NCI-H748 treated with DMSO at 0.1 percent for 48 hours (cell line): Measurements from ENCODE around the gene GSC2.

Experiments
- DNase-seq: peaks from one replicate; lab custom pipeline; 2025; lab: John Stamatoyannopoulos, UW

Gene GSC2

DNA sequence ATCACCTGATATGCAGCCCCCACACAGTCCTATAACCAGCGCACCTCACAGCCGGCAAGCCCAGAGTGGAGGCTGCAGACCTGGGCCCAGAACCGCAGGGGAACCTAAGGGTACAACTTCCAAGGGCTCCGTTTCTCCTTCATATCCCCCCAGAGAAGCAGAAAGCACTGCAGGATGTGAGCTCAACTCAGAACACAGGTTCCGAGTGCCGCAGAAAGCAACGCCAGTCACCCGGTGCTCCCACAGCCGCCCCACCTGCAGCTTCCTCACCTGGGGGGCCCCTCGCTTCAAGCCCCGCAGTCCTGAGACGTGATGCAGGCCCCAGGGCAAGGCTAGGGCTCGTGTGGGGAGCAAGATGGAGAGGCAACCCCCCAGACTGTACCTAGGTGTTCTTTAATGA lies 16.5 kb downstream of the GSC2 start:
- DNase-seq, result no peak

DNA sequence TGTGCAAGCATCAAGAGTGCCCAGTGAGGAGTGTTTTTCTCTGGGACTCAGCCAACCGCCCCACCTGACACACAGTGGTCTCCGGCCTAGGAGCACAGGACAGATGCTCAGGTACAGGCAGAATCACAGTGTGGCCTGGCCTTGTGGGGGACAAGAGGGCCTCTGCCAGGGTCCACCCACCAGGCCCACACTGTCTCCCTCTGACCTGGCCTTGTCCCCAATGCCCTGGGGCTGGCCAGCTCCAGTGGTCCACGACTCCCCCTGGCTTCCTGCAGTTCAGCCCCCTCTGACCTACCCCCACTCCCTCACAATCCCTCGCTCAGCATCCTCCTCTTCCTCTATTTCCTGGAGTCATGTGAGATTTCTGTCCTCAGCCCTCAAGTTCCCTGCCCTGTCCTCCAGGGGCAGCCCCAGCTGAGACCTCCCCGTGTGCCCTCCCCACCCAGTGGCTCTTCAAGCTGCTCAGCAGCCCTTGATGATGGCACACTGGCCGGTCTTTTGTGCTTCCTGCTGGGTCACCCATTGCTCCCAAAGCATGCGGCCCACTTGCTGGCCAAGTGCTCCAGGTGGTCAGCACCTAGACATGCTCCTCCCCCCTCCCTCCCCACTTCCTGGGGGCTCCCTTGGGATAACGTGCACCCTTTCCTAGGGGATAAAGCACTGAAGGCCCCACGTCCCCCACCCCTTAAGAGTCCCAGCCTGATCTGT lies 17.2 kb downstream of the GSC2 start:
- DNase-seq, result no peak

DNA sequence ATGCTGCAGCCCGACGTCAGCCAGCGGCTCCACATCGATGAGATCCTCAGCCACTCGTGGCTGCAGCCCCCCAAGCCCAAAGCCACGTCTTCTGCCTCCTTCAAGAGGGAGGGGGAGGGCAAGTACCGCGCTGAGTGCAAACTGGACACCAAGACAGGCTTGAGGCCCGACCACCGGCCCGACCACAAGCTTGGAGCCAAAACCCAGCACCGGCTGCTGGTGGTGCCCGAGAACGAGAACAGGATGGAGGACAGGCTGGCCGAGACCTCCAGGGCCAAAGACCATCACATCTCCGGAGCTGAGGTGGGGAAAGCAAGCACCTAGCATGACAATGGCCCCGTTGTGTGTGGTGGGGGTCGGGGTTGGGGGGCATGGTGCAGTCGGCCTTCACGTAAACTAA lies 17.9 kb downstream of the GSC2 start:
- no peak for DNase-seq

DNA sequence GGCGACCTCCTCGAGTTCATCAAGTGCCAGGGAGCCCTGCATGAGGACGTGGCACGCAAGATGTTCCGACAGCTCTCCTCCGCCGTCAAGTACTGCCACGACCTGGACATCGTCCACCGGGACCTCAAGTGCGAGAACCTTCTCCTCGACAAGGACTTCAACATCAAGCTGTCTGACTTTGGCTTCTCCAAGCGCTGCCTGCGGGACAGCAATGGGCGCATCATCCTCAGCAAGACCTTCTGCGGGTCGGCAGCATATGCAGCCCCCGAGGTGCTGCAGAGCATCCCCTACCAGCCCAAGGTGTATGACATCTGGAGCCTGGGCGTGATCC lies 18.4 kb downstream of the GSC2 start:
- DNase-seq, result no peak

DNA sequence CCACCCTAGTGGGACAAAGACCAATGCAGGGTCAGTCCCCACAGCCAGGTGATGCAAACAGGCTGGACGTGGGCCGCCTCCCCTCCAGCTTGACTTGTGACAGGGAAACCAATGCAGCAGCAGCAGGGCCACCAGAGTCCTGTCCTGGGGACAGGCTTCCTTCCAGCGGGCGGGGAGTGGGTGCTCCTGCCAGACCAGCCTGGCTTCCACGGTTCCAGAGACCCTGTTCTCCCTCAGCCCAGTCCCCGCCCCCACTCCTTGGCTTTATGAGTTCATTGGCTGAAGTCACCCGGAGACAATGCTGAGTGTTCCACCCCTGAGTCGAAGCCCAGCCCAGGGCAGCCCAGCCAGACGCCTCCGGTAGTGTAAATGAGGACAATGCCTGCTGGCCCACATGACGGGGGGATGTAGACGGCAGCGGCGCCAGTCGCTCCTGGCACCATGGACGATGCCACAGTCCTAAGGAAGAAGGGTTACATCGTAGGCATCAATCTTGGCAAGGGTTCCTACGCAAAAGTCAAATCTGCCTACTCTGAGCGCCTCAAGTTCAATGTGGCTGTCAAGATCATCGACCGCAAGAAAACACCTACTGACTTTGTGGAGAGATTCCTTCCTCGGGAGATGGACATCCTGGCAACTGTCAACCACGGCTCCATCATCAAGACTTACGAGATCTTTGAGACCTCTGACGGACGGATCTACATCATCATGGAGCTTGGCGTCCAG lies 19.0 kb downstream of the GSC2 start, which contains the start of gene TSSK2:
TSSK2 (plus strand) TSS at position 350 of the 726 bp plus-strand sequence; CDS start at position 442, 92 bp downstream.
- DNase-seq, result no peak

DNA sequence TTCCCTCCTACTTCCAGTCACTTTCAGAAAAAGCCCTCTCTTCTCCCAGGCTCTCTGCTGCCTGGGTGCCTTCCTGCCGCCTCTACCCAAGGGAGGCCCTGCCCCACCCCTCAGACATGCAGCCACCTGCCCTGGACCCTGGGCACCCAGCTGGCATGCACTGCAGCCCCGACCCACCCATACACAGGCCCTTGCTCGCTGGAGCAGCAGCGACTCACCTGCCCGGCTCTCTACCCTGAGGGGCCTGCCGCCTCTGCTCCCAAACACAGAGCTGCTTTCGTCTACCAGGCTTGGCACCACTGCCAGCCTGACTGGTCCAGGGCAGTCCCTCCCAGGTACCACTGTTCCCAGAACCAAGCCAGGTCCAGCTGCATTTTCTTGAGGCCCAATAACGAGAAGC lies 20.2 kb downstream of the GSC2 start:
- no peak for DNase-seq

DNA sequence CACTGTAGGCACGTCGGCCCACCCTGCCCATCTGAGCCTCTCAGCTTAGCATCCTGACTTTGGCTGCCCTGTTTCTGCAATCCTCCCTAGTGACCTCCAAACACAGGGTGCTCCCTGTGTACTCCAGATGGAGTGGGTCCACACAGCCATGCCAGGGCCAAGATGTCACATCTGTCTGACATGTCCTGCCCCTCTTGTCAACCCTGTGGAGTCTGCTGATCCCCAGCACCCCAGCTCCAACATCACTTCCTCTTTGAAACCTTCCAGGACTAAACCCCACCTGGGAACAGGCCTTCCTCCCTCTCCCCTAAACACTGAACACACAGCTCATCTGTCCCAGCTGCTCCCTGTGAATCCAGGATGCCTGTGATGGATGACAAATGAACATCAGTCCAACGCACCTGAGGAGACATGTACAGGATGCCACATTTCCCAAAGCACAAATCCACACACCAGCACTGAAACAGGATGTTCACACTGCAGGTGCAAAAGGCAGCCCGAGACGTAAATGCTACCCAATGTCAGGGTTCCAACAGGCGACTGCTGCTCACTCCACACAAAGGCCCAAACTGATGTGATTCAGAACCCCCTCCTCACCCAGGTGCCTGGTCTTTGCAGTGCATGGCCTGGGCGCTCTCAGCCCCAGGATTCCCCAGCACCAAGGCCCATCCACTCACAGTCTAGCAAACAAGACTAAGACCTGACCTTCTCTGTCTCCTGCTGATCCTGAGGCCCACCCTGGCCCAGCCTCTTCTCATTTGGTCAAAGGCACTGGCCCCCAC lies 21.0 kb downstream of the GSC2 start:
- no peak for DNase-seq

DNA sequence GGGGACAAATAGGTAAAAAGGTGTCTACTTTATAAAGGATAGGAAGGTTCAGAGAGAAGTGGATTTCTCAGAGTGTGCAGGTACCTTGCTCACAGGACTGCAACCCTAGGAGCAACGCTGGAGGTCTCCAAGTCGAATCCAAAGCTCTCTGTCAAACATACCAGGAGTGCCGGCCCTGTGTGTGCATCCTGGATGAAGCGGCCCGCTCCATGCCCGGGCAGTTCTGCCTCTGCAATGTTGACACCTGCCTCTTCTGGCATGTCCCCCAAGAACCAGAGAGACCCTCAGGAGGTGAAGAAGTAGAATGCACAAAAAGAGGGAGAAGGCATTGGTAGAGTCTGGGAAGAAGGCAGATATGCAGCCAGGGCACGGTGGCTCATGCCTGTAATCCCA lies 22.1 kb downstream of the GSC2 start:
- no peak for DNase-seq

DNA sequence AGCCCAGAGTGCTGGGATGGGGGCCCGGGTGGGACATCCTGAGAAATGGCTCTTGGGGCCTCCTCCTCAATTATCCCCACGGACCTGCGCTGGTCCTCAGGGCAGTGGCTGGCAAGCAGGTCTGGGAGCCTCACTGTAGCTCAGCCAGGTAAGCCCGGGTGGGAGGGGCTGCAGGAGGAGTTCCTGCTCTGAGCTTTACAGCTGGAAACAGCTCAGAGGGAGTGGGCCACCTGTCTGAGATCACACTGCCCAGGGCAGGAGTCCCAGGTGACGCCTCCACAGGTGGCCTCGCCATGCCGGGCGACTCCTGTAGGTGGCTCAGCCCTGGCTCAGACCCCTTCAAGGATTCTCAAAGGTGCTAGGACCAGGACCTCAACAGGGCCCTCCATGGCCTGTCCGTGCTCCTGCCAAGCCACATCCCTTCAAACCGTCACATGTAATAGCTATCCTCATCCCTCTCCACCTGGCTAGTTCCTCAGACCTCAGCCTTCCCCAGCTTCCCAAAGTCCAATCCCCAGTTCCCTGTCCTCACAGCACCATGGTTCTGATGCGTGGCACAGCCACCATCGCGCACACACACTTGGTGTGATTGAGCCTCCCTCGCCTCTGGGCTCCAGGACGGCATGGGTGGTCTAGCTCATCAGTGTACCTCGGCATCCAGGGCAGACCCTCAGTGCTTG lies 22.6 kb downstream of the GSC2 start:
- no peak for DNase-seq

DNA sequence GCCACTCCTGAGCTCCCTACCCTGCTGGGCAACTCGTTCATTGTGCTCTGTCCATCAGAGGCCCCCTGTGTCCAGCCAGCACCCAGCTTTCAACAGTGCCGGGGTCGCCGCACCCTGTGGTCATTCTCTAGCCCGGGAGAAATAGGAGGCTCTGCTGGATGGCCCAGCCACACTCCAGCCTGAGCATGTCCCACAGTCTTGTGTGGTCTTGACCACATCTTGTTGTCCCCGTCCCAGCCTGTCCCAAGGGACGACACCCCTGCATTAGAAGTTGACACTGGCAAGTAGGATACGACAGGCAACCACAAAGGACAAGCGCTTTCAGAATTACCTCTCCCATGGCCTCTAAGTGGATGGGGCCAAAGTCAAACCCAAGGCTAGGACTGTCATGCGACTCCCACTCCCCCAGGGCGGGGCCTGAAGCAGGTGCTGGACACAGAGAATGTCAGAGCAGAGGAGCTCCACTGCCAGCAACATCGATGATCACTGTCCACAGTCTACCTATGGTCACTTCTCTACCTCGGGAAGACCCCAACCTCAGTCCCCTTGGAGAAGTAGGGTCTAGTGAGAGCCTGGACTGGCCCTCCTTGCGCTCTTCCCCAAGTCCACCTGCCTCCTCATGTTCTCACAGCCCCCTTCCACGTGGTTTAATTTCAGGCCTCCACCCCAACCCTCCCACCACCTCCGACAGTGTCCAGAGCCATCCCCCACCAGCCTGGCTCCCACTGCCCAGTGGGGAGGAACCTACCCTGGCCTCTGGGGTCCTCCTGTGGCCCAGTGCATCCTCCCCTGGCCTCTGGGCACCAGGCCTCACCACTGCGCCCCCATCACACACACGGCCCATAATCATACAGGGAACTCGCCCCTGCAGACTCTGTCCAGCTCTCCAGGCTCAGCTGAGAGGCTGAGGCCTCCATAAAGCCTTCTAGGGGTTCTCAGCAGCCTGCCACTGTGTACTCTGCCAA lies 23.5 kb downstream of the GSC2 start:
- DNase-seq, result no peak

DNA sequence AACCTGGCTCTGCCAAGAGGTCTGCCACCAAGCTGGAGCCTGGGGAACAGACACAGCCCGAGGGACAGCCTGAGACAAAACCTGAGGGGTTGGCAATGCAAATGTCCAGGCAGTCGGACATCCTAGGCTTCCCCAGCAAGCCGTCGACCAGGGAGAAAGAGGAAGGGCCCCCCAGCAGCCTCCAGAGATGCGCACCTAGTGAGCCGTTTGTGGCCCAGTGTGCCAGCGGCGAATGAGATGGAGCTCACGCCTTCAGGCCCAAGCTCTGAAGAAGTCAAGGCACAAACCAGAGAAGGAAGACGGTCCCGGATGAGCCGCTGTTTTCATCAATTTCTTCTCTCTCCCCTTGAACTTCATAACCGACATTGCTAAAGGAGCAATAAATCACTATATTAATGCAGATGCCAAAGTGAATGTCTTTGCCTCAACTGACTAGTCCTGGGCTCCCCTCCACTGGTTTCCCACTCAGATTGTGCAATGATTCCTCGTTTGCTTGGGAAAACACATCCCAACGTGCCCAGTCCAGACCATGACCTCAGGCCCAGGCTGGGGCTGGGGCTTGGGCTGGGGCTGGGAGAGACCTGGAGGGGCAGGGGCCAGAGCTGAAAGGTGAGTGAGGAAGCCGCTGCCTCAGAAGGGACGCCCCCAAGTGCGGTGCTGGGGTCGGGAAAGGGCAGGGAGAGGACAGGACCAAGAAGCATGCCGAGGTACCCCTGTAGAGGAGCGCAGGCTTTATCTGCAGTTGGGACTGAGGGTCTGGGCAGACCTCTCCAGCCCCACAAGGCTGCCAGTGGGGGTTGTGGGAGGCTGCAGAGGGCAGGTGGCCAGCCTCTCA lies 24.4 kb downstream of the GSC2 start:
- no peak for DNase-seq

DNA sequence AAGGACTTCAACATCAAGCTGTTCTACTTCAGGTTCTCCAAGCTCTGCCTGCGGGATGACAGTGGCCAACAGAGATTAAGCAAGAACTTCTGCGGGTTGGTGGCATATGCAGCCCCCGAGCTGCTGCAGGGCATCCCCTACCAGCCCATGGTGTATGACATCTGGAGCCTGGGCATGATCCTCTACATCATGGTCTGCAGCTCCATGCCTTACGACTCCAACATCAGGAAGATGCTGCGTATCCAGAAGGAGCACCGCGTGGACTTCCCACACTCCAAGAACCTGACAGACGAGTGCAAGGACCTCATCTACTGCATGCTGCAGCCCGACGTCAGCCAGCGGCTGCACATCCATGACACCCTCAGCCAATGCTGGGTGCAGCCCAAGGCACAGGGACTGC lies 25.1 kb downstream of the GSC2 start:
- DNase-seq, result no peak

DNA sequence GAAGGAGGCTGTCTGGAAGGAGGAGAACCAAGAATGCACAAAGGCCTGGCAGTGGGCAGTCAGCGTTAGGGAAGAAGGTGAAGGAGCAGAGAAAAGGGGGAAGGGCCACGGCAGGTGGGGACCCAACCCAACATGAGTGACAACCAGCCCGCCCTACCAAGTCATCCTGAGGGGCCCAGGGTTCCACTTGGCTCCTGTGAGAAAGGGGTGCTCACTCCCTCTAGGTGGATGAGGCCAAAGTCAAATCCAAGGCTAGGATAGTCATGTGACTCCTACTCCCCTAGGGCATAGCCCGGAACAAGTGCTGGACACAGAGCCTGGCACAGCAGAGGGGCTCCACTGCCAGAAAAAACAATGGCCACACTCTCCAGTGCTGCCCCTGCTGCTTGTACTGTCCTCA lies 25.7 kb downstream of the GSC2 start:
- DNase-seq, result no peak

DNA sequence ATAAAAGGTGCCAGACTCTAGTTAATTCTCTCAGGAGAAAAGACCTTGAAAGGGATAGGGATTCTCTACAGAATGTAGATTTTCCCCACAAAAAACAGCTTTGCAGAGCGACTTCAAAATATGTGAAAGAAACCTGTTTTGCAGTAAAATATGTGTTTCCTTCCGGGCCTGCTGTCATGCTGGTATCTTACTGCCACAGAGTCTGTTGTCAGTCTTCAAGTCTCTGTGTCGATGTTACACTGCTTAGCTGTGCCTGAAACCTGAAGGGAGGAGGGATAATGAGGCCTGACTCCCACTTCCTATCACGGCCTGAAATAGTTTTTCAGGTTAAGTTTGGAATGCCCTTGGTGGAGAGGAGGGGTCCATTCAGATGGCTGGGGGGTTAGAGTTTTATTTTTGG lies 26.2 kb downstream of the GSC2 start:
- no peak for DNase-seq

DNA sequence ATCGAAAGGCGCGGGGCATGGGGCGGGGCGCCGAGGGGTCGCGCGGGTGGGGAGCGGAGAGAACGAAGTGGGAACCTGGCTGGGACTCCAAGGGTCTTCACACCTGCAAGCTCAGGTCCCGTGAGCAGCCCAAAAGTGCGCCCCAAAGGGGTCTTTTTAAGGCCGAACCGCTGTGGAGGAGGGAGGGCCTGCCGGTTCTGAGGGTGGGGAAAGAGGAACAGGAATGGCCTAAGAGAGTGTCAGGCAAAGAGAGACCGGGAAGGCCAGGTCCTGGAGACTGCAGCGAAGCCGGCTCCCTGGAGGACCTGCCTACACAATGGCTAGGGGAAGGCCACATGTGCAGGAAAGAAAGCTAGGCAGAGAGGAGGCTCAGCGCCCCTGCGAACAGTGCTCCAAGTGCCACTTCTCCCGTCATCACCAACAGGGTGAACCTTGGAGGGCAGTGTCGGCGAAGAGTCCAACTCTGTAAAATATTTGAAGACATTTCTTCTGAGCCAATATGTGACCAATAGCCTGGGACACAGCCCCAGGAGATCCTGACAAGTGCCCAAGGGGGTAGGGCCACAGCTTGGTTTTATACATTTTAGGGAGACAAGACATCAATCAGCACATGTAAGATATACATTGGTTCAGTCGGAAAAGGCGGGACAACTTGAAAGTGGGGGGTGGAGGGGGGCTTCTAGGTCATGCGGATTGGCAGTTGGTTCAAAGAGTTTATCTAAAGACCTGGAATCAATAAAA lies 27.2 kb downstream of the GSC2 start:
- DNase-seq, result no peak

DNA sequence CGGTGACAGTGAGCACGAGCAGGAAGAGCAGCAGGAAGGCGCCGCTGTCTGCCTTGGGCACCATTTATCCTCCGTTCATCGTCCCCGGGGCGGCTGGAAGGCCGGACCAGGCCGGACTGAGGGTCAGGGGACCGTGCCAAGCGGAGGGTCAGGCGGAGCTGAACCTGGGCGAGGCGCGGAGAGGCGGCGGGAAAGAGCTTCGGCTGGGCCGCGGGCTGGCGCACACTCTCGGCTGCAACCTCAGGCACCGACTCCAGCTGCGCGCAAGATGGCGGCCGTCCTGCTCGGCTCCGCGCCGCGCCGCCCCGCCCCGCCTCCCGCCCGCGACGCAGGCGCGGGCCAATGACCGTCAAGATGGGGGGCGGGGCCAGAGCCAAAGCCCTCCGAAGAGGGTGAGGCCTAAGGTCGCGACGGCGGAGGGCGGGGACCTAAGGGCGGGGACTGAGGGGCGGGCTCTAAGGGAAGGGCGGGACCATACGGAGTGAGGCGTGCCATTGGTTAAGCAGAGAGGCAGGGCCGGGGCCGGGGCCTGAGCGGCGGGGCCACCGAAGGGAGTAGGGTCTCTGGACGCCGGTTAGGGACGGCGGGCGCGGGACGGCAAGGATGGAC lies 27.8 kb downstream of the GSC2 start, which contains the start of gene DGCR2:
DGCR2 (minus strand) TSS at position 270 of the 609 bp plus-strand sequence; CDS start at position 64, 206 bp downstream.
- DNase-seq, result peak; percentile 94

DNA sequence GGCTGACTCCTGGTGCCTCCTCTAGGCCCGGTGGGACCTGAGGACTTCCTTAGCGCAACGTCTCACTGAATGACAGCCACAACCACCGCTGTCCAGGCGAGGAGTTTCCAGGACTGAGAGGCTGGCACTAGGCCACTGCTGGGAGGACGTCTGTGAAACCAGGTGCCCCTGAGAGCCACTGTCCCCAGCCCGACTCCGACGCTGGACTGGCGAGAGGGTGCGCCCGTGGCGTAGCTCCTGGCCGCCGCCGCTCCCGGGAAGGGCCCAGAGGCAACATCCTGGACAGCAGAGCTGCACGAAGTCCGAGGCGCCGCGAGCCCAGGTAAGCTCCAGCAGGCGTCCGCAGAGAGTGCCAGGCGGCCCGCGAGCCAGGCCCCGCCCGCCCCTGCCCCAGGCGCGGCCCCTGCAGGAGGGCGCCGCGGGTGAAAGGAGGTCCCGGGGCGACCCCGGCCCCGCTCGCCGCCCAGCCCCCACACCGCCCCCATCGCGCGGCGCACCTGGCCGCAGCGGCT lies 28.4 kb downstream of the GSC2 start:
- DNase-seq, result no peak

DNA sequence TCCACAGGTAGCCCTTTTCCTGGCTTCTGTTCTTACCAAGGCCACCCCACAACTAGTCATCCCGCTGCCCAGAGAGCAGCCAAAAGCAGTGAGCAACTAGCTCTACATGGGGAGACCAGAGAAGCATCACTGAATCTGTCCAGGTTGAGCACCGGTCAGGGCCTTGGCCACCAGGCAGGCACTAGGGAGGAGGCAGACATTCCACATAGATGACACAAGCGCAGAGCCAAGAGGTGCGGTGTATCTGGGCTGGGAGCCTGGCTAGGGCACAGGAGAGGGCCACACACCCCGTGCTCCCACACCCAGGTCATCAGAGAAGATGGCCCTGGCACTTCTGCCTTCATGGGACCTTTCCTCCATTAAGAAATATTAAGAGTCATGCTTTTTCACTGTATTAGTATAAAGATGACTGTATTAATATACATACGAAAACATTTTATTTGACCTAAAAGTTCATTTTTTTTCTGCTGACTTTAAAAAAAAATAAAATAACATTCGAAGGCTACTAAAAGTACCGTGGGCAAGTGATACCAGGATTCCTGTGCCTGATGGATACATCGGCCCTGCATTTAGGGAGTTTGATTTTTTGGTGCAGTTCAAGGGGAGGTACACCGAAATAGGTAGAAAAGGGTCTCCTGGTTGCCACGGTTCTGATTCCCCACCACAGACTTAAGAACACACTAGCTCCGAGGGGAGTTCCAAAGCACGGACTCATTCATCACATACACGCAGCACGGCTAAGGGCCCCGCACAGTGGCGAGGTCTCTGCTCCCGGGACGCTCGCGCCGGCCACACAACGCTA lies 29.1 kb downstream of the GSC2 start:
- no peak for DNase-seq
